K562 (cell line): ENCODE measurements around the gene SELENOW. TPM values are rescaled to one million over a fixed set of nuclear protein-coding genes. Genes with fewer than 3 reads are reported as not detected.

ENCODE experiments used
- ATAC-seq: fragments of 200-7000 bp; cut with Tn5 transposase; 3 replicates; pipeline ENCODE4 v1.9.1; 2020; ENCODE audit warnings: moderate library complexity
- BruUV-seq: library from RNA; stranded (reverse); fragments of 400-500 nt; replicated peaks from 2 replicates; lab custom pipeline; 2021; lab: Mats Ljungman, UMichigan
- CTCF ChIA-PET: fragments of 300-600 bp; formaldehyde crosslinking; extraction: SDS; loops from one replicate; lab custom pipeline; 2021; ENCODE audit warnings: low intra/inter-chr PET ratio; lab: Yijun Ruan, JAX
- POLR2A ChIA-PET: fragments of 300-600, 350-650 bp; sonication (Branson Sonifier 250); formaldehyde crosslinking; extraction: SDS; loops from one replicate; lab custom pipeline; 2021; ENCODE audit warnings: antibody characterized with exemption, inconsistent platforms; lab: Yijun Ruan, JAX
- DNase-seq, 4 experiments: peaks; one replicate each; pipeline versions ENCODE4 v3.0.0 to v3.0.0-alpha.2; 2011 to 2018; ENCODE audit warnings: low spot score in 3 of 4, mixed read lengths in 3 of 4; ENCODE audit errors: extremely low read depth in 1 of 4
- FAIRE-seq: peaks from 2 replicates; lab custom pipeline; 2011; peaks lifted over from hg19 to GRCh38; lab: Jason Lieb, UNC
- H2AFZ ChIP-seq: 2 replicates; pipeline ENCODE4 v1.6.0; 2011; ENCODE audit warnings: low read depth, low read length, control low read depth, inconsistent platforms
- H3K27ac ChIP-seq: fragments of 200-600 bp; 3 replicates; pipeline ENCODE4 v1.8.0; 2011; ENCODE audit warnings: low read depth, mild to moderate bottlenecking, control low read depth, inconsistent platforms, low read length, moderate library complexity, mixed read lengths; ENCODE audit errors: extremely low read depth
- H3K27me3 ChIP-seq, 2 experiments: fragments of 300-600 bp in 1 of 2; 2 replicates in 1 of 2; 3 replicates in 1 of 2; pipeline versions ENCODE4 v1.6.0 to v1.8.0; 2011; ENCODE audit warnings: inconsistent platforms in 2 of 2, low read length in 2 of 2, mild to moderate bottlenecking in 1 of 2, mixed read lengths in 1 of 2, moderate library complexity in 1 of 2; ENCODE audit not compliant: control insufficient read depth in 2 of 2, insufficient read depth in 2 of 2
- H3K36me3 ChIP-seq: fragments of 300-600 bp; 3 replicates; pipeline ENCODE4 v1.8.0; 2011; ENCODE audit warnings: mild to moderate bottlenecking, low read length, inconsistent platforms; ENCODE audit not compliant: control insufficient read depth, insufficient read depth
- H3K4me1 ChIP-seq, 2 experiments: fragments of 200-600 bp in 1 of 2; replicated peaks in 1 of 2; 2 replicates in 1 of 2; 3 replicates in 1 of 2; pipeline versions ENCODE4 v1.5.1 to v1.8.0; 2011; ENCODE audit warnings: inconsistent platforms in 2 of 2, low read length in 2 of 2, mild to moderate bottlenecking in 1 of 2, mixed read lengths in 1 of 2, moderate library complexity in 1 of 2; ENCODE audit not compliant: control insufficient read depth in 2 of 2, insufficient read depth in 2 of 2
- H3K4me2 ChIP-seq: 2 replicates; pipeline ENCODE4 v1.6.1; 2011; ENCODE audit warnings: low read length, control low read depth, inconsistent platforms, mixed read lengths; ENCODE audit not compliant: insufficient read depth
- H3K4me3 ChIP-seq: fragments of 200-600 bp; sonication (generic), shearing (Covaris generic); 2 replicates; pipeline ENCODE4 v1.5.1; 2016; ENCODE audit warnings: control low read depth, inconsistent platforms
- H3K79me2 ChIP-seq: fragments of 200-600 bp; 3 replicates; pipeline ENCODE4 v1.8.0; 2011; ENCODE audit warnings: low read length, inconsistent platforms; ENCODE audit not compliant: control insufficient read depth, insufficient read depth
- H3K9ac ChIP-seq, 2 experiments: 2 replicates each; pipeline versions ENCODE4 v1.6.0 to v1.6.1; 2011; ENCODE audit warnings: low read depth in 2 of 2, low read length in 2 of 2, control low read depth in 1 of 2, inconsistent platforms in 1 of 2, mild to moderate bottlenecking in 1 of 2, mixed read lengths in 1 of 2; ENCODE audit not compliant: insufficient read depth in 1 of 2
- H3K9me1 ChIP-seq: one replicate; pipeline ENCODE4 v1.6.0; 2011; ENCODE audit warnings: inconsistent platforms, mild to moderate bottlenecking, low read length, moderate library complexity; ENCODE audit not compliant: control insufficient read depth, insufficient read depth
- H3K9me3 ChIP-seq: replicated peaks from 2 replicates; pipeline ENCODE4 v1.5.1; 2011; ENCODE audit warnings: low read depth, low read length, inconsistent platforms; ENCODE audit not compliant: control insufficient read depth, insufficient read depth
- H4K20me1 ChIP-seq: replicated peaks from 2 replicates; pipeline ENCODE4 v1.6.1; 2011; ENCODE audit warnings: low read length, inconsistent platforms, mixed read lengths; ENCODE audit not compliant: control insufficient read depth, insufficient read depth
- BCOR ChIP-seq: fragments of 450-650 bp; IDR thresholded peaks from 2 replicates; pipeline ENCODE4 v1.6.1; 2016
- HLTF ChIP-seq: fragments of 450-650 bp; IDR thresholded peaks from 2 replicates; pipeline ENCODE4 v1.6.1; 2016
- KDM1A ChIP-seq, 2 experiments: fragments of 450-650 bp; IDR thresholded peaks; 2 replicates each; pipeline ENCODE4 v1.6.1; 2016; ENCODE audit warnings: mild to moderate bottlenecking in 2 of 2
- KHSRP ChIP-seq: fragments of 450-650 bp; IDR thresholded peaks from 2 replicates; pipeline ENCODE4 v1.6.1; 2017
- NELFE ChIP-seq: IDR thresholded peaks from 2 replicates; pipeline ENCODE4 v1.6.1; 2011; ENCODE audit warnings: mild to moderate bottlenecking; ENCODE audit not compliant: insufficient read depth, insufficient read length
- SP1 ChIP-seq: sonication (generic); formaldehyde crosslinking; IDR thresholded peaks from 2 replicates; pipeline ENCODE4 v1.8.1; 2022; ENCODE audit warnings: mild to moderate bottlenecking, missing genetic modification reagents
- TCF3 ChIP-seq: sonication (generic); formaldehyde crosslinking; IDR thresholded peaks from 2 replicates; pipeline ENCODE4 v1.4.0; 2020; ENCODE audit warnings: mild to moderate bottlenecking, missing genetic modification reagents
- ZFP36 ChIP-seq: fragments of 150-350 bp; IDR thresholded peaks from 2 replicates; pipeline ENCODE4 v1.6.1; 2018; ENCODE audit warnings: low read length, low read depth; ENCODE audit not compliant: partially characterized antibody
- ZKSCAN8 ChIP-seq: fragments of 200-800 bp; sonication (Bioruptor generic); IDR thresholded peaks from 2 replicates; pipeline ENCODE4 v1.6.1; 2016; ENCODE audit warnings: missing genetic modification characterization, missing compliant biosample characterization
- ZNF586 ChIP-seq: fragments of 450-650 bp; formaldehyde crosslinking; conservative IDR thresholded peaks from 2 replicates; pipeline ENCODE4 v1.4.0; 2020; ENCODE audit warnings: mild to moderate bottlenecking, moderate library complexity
- ZNF830 ChIP-seq: fragments of 250-450 bp; sonication (Bioruptor Pico); IDR thresholded peaks from 2 replicates; pipeline ENCODE4 v1.5.0; 2021; ENCODE audit warnings: mild to moderate bottlenecking
- WGBS: fragments of 100-300 bp; shearing (Covaris generic); methylation state at CpG from one replicate; pipeline ENCODE4 v1.1.6; 2016; ENCODE audit warnings: low coverage, mixed read lengths; ENCODE audit not compliant: insufficient coverage; ENCODE audit errors: missing lambda C conversion rate; 5-methylcytosine and 5-hydroxymethylcytosine counted together
- in situ Hi-C: fragments of 300-500 bp; cut with MboI; formaldehyde crosslinking; loops from 4 replicates; pipeline ENCODE4 v1.15.0; 2018; ENCODE audit warnings: inconsistent platforms, mixed read lengths
- intact Hi-C: fragments of 100-400 bp; cut with micrococcal nuclease; formaldehyde crosslinking; loops from 2 replicates; pipeline ENCODE4 v1.14.2; 2022
- polyA plus RNA-seq, 8 experiments: library from polyadenylated mRNA; depleted of rRNA in 4 of 8; stranded (reverse) in 5 of 8; unstranded in 3 of 8; fragments of >200 nt; fragmentation: Nextera tagmentation in 2 of 8; fragmentation: Illumina TruSeq in 1 of 8; extraction: Ambion mirVana in 2 of 8; extraction: Trizol in 1 of 8; gene quantifications; 2 replicates each; pipeline versions ENCODE4 v1.2.1 to v1.2.3, GENCODE V29; 2011 to 2014; ENCODE audit warnings: inconsistent platforms in 1 of 8, missing spikeins in 1 of 8
- total RNA-seq, 7 experiments: library from RNA; depleted of rRNA in 6 of 7; stranded (reverse); fragments of >200 nt in 6 of 7; fragmentation: Illumina TruSeq in 2 of 7; extraction: Trizol in 2 of 7; gene quantifications; 2 replicates each; pipeline versions ENCODE4 v1.2.1 to v1.2.3, GENCODE V29; 2011 to 2021; ENCODE audit warnings: low replicate concordance in 1 of 7
- TF ChIP-seq, protein P1 (sequence below): fragments of 450-650 bp; formaldehyde crosslinking; conservative IDR thresholded peaks from 2 replicates; pipeline ENCODE4 v1.4.0; 2022; ENCODE audit warnings: mild to moderate bottlenecking, missing genetic modification characterization
- TF ChIP-seq, protein P2 (sequence below): fragments of 450-650 bp; IDR thresholded peaks from 2 replicates; pipeline ENCODE4 v1.6.1; 2016; ENCODE audit warnings: missing biosample characterization, missing genetic modification characterization
- TF ChIP-seq, protein P3 (sequence below): fragments of 450-650 bp; IDR thresholded peaks from 2 replicates; pipeline ENCODE4 v1.6.1; 2014; ENCODE audit warnings: low read depth, mild to moderate bottlenecking, moderate library complexity, borderline replicate concordance
- TF ChIP-seq, protein P4 (sequence below): fragments of 450-650 bp; conservative IDR thresholded peaks from 2 replicates; pipeline ENCODE4 v1.6.1; 2016; ENCODE audit warnings: missing genetic modification characterization, low read depth, mild to moderate bottlenecking, control low read depth, missing compliant biosample characterization

The SELENOW gene
- total and polyA plus RNA-seq, 9 of the 15 experiments (the other 6 are each of a cell fraction or from before 2014, with no cell fraction given), result 91.9 to 279 (median 156) TPM

DNA sequence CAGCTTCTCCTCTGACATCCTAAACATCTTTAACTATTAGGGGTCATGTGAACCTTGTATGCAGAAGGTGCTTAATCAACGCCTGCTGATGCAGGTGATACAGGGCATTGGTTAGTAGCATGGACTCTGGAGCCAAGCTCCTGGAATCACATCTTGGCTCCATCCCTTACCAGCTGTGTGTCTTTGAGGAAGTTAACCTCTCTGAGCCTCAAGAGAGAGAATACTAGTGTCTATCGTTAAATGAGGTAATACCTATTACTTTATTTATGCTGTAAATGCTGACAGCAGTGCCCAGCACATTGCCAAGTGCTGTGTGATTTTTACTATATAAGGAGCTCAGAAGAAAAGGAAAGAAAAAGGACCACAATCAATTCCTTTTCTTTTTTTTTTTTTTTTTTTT is 11.2 kb upstream of the SELENOW start:
- POLR2A ChIA-PET, result interaction anchor here (0.7 to 2.5 kb wide), 4 partner anchors 8 to 31 kb away, joined by 3 to 15 read pairs (median 6); no protein-coding TSS in a partner anchor
- Histone ChIP-seq H3K4me3 (no peak overlapping the region), H4K20me1 (peaks cover 2% of the 10 kb centered on the region; the same call in 1 of the 2 replicates), H3K36me3 (no peaks in the 10 kb centered on the region), H3K27me3 (no peaks in the 10 kb centered on the region), H3K9ac (no peak overlapping the region), H3K9me3 (no peaks in the 10 kb centered on the region), H2AFZ (no peak overlapping the region), H3K4me2 (no peak overlapping the region), H3K79me2 (no peaks in the 10 kb centered on the region), H3K4me1 (peaks cover 5 to 25% of the 10 kb centered on the region in 2 experiments; a peak in 3 of 5 replicates), H3K9me1 (no peaks in the 10 kb centered on the region), H3K27ac (no peak overlapping the region)
- ATAC-seq (no peak), DNase-seq (no peak), FAIRE-seq (no peak)
- no TSS peak for BruUV-seq
- intact Hi-C loops (no loop called here), in situ Hi-C loops (no loop called here)
- CTCF ChIA-PET, result interaction anchor here (0.7 kb wide), 1 partner anchor 22 kb away, joined by 3 read pairs; no protein-coding TSS in a partner anchor
- 14% methylated on average over 2 of the region's 2 CpGs for WGBS
- TF ChIP-seq ZKSCAN8 (CRISPR knock-in tag) (peak; percentile 68; the same call in 1 of the 2 replicates), SP1 (no peak), KHSRP (no peak), NELFE (no peak), TCF3 (CRISPR knock-in tag) (no peak), ZFP36 (peak; percentile 29), HLTF (no peak), KDM1A (IDR thresholded peaks at IDR 0.05) (no peak), ZNF586 (CRISPR knock-in tag) (no peak), BCOR (peak; percentile 31; the same call in 1 of the 2 replicates), ZNF830 (CRISPR knock-in tag) (no peak)
- TF ChIP-seq, protein P1, sequence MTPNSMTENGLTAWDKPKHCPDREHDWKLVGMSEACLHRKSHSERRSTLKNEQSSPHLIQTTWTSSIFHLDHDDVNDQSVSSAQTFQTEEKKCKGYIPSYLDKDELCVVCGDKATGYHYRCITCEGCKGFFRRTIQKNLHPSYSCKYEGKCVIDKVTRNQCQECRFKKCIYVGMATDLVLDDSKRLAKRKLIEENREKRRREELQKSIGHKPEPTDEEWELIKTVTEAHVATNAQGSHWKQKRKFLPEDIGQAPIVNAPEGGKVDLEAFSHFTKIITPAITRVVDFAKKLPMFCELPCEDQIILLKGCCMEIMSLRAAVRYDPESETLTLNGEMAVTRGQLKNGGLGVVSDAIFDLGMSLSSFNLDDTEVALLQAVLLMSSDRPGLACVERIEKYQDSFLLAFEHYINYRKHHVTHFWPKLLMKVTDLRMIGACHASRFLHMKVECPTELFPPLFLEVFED (CRISPR knock-in tag), result no peak
- TF ChIP-seq, protein P2, sequence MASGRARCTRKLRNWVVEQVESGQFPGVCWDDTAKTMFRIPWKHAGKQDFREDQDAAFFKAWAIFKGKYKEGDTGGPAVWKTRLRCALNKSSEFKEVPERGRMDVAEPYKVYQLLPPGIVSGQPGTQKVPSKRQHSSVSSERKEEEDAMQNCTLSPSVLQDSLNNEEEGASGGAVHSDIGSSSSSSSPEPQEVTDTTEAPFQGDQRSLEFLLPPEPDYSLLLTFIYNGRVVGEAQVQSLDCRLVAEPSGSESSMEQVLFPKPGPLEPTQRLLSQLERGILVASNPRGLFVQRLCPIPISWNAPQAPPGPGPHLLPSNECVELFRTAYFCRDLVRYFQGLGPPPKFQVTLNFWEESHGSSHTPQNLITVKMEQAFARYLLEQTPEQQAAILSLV (tag), result no peak
- TF ChIP-seq, protein P3, sequence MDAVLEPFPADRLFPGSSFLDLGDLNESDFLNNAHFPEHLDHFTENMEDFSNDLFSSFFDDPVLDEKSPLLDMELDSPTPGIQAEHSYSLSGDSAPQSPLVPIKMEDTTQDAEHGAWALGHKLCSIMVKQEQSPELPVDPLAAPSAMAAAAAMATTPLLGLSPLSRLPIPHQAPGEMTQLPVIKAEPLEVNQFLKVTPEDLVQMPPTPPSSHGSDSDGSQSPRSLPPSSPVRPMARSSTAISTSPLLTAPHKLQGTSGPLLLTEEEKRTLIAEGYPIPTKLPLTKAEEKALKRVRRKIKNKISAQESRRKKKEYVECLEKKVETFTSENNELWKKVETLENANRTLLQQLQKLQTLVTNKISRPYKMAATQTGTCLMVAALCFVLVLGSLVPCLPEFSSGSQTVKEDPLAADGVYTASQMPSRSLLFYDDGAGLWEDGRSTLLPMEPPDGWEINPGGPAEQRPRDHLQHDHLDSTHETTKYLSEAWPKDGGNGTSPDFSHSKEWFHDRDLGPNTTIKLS, result no peak
- TF ChIP-seq, protein P4, sequence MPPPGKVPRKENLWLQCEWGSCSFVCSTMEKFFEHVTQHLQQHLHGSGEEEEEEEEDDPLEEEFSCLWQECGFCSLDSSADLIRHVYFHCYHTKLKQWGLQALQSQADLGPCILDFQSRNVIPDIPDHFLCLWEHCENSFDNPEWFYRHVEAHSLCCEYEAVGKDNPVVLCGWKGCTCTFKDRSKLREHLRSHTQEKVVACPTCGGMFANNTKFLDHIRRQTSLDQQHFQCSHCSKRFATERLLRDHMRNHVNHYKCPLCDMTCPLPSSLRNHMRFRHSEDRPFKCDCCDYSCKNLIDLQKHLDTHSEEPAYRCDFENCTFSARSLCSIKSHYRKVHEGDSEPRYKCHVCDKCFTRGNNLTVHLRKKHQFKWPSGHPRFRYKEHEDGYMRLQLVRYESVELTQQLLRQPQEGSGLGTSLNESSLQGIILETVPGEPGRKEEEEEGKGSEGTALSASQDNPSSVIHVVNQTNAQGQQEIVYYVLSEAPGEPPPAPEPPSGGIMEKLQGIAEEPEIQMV, result no peak
